Fibroblast of the aortic adventitia (primary cell): ENCODE measurements around the gene GRB2. TPM values are rescaled to one million over a fixed set of nuclear protein-coding genes. Genes with fewer than 3 reads are reported as not detected.

Source experiments
- DNase-seq: peaks from one replicate; pipeline ENCODE4 v3.0.0-alpha.2; 2010; ENCODE audit warnings: low read depth
- H3K4me3 ChIP-seq: 2 replicates; pipeline ENCODE4 v1.5.1; 2011; ENCODE audit warnings: low read depth, mild to moderate bottlenecking, control low read depth, low read length, moderate library complexity
- CTCF ChIP-seq: IDR thresholded peaks from 2 replicates; pipeline ENCODE4 v1.5.1; 2011; ENCODE audit warnings: mild to moderate bottlenecking, low read length, control low read depth, inconsistent platforms; ENCODE audit not compliant: insufficient read depth
- total RNA-seq: library from RNA; depleted of rRNA; stranded (reverse); fragments of >200 nt; gene quantifications from 2 replicates; pipeline ENCODE4 v1.2.3, GENCODE V29; 2012; ENCODE audit warnings: low replicate concordance

The GRB2 gene
- total RNA-seq, 1 donor = 57.6 TPM

- no peak for TF ChIP-seq CTCF
- DNase-seq = no peak
- H3K4me3 ChIP-seq = no peak overlapping the region
Measured at GRCh38 chr17:75321506-75321905, 84.0 kb downstream of the GRB2 start.

- DNase-seq = peak; percentile 18
- TF ChIP-seq CTCF = no peak
- no peak overlapping the region for H3K4me3 ChIP-seq
Measured at GRCh38 chr17:75319904-75320691, 85.4 kb downstream of the GRB2 start.

GRCh38 chr17:75318615-75319222 is 86.8 kb downstream of the GRB2 start:
- H3K4me3 ChIP-seq = no peak overlapping the region
- TF ChIP-seq CTCF = no peak
- no peak for DNase-seq

- no peak for TF ChIP-seq CTCF
- no peak overlapping the region for H3K4me3 ChIP-seq
- DNase-seq = no peak
Measured at GRCh38 chr17:75318211-75318610, 87.3 kb downstream of the GRB2 start.

- no peak for DNase-seq
- no peak for TF ChIP-seq CTCF
- H3K4me3 ChIP-seq = no peak overlapping the region
Measured at GRCh38 chr17:75317671-75318070, 87.8 kb downstream of the GRB2 start.

- TF ChIP-seq CTCF = no peak
- DNase-seq = no peak
- H3K4me3 ChIP-seq = no peak overlapping the region
Measured at GRCh38 chr17:75316253-75316652, 89.2 kb downstream of the GRB2 start.
